CD4-positive, alpha-beta T cell treated with Interleukin-17A for 4 hours (primary cell): ENCODE measurements around the gene BIN1.

ENCODE experiments used
- DNase-seq: peaks from one replicate; pipeline ENCODE4 v3.0.0-alpha.2; 2020; ENCODE audit warnings: mixed read lengths

BIN1 gene

DNA sequence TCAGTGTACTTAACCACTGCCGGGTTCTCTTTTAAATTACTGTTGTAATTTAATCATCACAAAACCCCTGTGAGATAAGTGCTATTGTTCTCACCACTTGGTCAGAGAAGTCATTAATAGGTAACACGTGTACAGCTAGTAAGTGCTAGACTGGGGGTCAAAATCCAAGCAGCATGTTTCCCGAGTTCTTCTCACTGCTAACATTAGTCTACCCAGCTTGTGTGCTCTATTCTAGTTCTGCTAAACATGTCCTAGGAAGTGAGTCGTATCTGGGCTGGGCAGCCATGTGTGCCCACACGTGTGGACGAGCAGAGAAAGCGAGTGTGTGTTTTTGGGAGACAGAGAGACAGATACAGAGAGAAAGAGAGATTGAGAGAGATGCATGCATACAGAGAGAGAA is 94.1 kb downstream of the BIN1 start:
- no peak for DNase-seq

DNA sequence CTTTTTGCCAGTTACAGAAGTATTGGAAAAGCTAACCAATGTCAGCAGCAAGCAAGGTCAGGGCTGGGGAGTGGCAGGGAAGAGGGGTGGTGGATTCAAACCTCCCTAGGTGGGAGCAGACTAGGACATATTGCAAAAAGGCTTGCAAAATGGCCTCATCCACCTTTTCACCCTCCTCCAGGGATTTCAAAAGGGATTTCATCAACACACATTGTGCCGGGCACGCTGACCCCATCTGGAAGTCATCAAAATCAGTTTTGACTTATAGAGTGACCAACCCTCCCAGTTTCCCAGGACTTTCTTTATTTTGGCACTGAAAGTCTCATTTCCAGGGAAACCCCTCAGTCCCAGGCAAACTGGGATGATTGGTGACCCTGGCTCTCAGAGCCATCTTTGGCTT is 94.7 kb downstream of the BIN1 start:
- no peak for DNase-seq

- DNase-seq: no peak
These were observed 95.2 kb downstream of the BIN1 start for GRCh38 chr2:127011796-127012195.

- DNase-seq: no peak
These were observed 95.7 kb downstream of the BIN1 start for GRCh38 chr2:127011231-127011661.

- DNase-seq: no peak
These were observed 98.5 kb downstream of the BIN1 start for GRCh38 chr2:127008265-127009015.

GRCh38 chr2:127007652-127008051 is 99.3 kb downstream of the BIN1 start:
- no peak for DNase-seq

DNA sequence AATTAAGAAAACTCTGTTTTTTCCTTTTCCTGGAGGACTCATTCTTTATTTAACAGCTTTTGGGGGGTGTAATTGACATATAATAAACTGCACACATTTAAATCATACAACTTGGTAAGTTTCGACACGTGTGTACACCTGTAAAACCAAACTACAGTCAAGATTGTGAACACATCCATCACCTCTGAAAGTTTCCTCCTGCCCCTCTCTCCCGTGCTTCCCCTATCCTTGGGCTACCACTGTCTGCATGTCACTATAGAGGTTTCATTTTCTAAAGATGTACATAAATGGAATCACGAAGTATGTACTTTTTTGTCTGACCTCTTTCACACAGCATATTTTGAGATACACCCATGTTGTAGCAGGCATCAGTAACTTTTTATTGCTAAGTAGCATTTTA is 100.0 kb downstream of the BIN1 start:
- DNase-seq: no peak

DNA sequence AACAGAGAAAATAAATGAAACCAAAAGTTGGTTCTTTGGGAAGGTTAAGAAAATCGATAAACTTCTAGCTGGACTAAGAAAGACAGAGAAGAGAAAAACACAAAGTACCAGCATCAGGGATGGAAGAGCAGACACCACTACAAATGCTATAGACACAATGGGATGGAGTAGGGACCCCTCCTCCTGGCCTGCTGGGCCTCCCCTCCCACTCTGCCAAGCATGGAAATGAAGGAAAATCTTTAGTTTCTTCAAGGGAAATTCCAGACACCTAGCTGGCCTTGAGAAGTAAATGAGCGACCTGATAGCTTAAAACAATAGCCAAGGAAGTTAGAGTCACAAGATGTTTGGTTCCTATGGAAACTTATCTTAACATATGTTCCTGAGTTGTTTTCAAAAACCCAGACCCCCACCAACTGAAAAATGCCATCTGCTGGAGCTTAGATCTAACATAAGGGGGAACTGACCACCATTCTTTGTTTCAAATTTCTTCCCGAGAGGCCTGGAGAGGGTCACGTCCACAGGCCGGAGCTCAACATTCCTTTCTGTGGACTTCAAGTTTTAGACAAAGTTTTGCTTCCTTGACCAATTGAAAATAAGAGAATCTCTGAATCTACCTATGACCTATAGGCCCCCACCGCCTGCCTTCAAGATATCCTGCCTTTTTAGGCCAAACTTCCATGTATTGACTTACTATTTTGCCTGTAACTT is 101.9 kb downstream of the BIN1 start:
- DNase-seq: no peak

- no peak for DNase-seq
These were observed 103.7 kb downstream of the BIN1 start for GRCh38 chr2:127003070-127003800.

DNA sequence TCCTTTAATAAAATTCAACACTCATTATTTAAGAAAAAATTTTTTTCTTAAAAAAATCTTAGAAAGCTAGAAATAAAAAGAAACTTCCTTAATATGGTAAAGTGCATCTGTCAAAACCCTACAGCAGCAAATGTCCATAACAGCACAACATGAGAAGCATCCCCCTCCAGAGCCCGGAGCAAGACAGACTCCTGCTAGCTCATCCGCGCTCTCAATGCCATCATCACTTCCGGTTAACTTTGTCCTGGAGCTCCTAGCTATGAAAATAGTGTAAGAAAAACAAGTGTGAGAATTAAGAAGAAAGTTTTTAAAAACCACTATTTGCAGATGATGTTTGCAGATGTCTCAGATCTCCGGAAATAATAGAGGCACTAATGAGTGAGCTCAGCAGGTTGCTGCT is 105.2 kb downstream of the BIN1 start:
- DNase-seq: no peak

DNA sequence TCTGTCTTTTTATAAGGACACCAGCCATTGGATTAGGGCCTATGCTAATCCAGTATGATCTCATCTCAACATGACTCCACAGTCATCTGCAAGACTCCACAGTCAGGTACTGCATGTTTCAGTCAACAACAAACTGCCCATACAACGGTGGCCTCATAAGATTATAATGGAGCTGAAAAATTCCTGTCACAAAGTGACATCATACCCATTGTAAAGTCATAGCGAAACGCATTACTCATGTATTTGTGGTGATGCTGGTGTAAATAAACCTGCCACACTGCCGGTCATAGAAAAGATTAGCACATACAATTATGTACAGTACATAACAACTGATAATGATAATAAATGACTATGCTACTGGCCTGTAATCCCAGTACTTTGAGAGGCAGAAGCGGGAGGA is 106.0 kb downstream of the BIN1 start:
- no peak for DNase-seq

DNA sequence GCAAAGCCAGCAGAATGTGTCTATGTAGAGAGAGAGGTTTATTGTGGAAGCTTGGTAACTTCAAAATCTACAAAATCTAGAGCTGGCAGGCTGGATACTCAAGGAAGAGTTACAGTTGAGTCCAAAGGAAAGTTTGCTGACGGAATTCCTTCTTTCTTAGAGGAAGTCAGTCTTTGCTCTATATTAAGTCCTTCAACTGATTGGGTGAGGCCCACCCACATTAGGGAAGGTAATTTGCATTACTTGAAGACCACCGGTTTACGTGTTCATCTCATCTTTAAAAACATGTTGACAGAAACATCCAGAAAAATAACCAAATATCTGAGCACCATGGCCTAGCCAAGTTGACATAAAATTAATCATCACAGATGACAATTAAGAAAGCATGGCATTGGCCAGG is 106.8 kb downstream of the BIN1 start:
- DNase-seq: no peak

DNA sequence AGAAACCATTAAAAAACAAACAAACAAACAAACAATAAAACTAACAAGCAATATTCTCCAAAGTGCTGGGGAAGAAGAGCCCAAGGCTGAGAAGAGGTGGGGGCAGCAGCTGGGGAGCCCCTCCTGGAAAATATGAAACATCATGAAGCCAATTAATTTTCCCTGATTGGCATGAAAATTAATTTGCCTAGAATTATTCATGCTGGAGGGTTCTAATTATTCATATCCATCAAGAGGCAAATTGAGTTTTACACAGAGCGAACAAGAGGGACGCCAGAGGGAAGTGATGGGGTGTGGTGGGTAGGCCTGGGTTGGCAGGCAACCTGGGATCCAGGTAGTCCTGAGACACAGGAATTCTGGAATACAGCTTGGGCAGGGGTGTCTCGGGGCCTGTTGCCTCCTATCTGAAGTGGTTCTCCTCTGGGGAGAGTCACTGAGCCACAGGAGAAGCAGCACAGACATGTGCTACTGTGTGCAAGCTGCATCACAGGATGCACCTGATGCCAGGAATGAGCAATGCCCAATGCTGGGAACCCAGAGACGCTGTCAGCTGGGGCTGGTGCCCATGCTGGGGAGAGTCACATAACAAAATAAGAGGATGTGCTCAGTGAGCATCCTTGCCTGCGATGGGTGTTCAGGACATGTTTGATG is 107.7 kb downstream of the BIN1 start:
- DNase-seq: no peak

DNA sequence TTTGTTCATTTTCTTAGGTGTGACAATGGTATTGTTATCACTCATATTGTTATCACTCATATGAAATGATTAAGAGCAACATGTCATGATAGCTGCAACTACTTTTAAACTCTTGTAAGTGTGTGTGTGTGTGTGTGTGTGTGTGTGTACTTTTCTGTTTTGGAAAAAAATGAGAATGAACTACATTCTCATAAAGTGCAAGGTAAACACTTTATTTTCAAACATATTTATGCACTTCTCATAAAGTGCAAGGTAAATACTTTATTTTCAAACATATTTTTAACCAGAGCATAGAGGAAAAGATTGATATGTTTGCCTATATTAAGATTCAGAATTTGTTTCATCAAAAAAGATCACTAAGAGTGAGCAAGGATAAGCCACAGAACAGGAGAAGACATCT is 108.5 kb downstream of the BIN1 start:
- DNase-seq: no peak
